Measurements from ENCODE around the gene CDC5L.

GRCh38 chr6:44373051-44373450, 14.5 kb upstream of the CDC5L start:
- TF ChIP-seq, protein P1, sequence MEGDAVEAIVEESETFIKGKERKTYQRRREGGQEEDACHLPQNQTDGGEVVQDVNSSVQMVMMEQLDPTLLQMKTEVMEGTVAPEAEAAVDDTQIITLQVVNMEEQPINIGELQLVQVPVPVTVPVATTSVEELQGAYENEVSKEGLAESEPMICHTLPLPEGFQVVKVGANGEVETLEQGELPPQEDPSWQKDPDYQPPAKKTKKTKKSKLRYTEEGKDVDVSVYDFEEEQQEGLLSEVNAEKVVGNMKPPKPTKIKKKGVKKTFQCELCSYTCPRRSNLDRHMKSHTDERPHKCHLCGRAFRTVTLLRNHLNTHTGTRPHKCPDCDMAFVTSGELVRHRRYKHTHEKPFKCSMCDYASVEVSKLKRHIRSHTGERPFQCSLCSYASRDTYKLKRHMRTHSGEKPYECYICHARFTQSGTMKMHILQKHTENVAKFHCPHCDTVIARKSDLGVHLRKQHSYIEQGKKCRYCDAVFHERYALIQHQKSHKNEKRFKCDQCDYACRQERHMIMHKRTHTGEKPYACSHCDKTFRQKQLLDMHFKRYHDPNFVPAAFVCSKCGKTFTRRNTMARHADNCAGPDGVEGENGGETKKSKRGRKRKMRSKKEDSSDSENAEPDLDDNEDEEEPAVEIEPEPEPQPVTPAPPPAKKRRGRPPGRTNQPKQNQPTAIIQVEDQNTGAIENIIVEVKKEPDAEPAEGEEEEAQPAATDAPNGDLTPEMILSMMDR (IDR thresholded peaks at IDR 0.05): no peak
- no peak for TF ChIP-seq POLR2A (IDR thresholded peaks at IDR 0.05)

Measured in thyroid gland (tissue), 4 donors.